Suppressor macrophage (primary cell): Measurements from ENCODE around the gene ZBTB20.
"Not testable (repeated sequence)": the region's sequence is repeated elsewhere in the genome, so short reads cannot be mapped to it uniquely, and the experiment has no call there.

ENCODE experiments used
- DNase-seq, 4 experiments: peaks; one replicate each; pipeline ENCODE4 v3.0.0-alpha.2; 2020 to 2022
- total RNA-seq, 17 experiments: gene quantifications; one replicate each; lab custom pipeline; 2026; ENCODE audit warnings: mixed read lengths in 6 of 17, inconsistent platforms in 3 of 17; lab: John Stamatoyannopoulos, UW

Gene ZBTB20
- total RNA-seq: 4.0 to 20.2 (median 11.8) reads per million in 17 experiments

GRCh38 chr3:115146418-115147328 is at the start of gene ZBTB20:
TSS of gene ZBTB20 (minus strand) at chr3:115147288.
- DNase-seq: peak; percentile 62 to 84 (median 73)

GRCh38 chr3:115194476-115194875 is 47.4 kb upstream of the ZBTB20 start:
- DNase-seq: no peak

- DNase-seq: no peak
Measured at GRCh38 chr3:115190747-115191146, 43.7 kb upstream of the ZBTB20 start.

- DNase-seq: peak in 1 of 4 experiments; percentile 7
Measured at GRCh38 chr3:115187149-115187757, 40.2 kb upstream of the ZBTB20 start.

GRCh38 chr3:115186351-115187148 is 39.5 kb upstream of the ZBTB20 start:
- no peak for DNase-seq

- not testable (repeated sequence) for DNase-seq
Measured at GRCh38 chr3:115184859-115185572, 37.9 kb upstream of the ZBTB20 start.

- not testable (repeated sequence) for DNase-seq
Measured at GRCh38 chr3:115178930-115179329, 31.8 kb upstream of the ZBTB20 start.

- peak in 2 of 4 experiments; percentile 14 to 28 for DNase-seq
Measured at GRCh38 chr3:115169808-115170207, 22.7 kb upstream of the ZBTB20 start.

- DNase-seq: no peak
Measured at GRCh38 chr3:115165701-115166100, 18.6 kb upstream of the ZBTB20 start.

- no peak for DNase-seq
Measured at GRCh38 chr3:115165266-115165665, 18.2 kb upstream of the ZBTB20 start.

- DNase-seq: no peak
Measured at GRCh38 chr3:115164374-115165221, 17.5 kb upstream of the ZBTB20 start.

- DNase-seq: no peak
Measured at GRCh38 chr3:115162759-115163158, 15.7 kb upstream of the ZBTB20 start.

GRCh38 chr3:115161866-115162265 is 14.8 kb upstream of the ZBTB20 start:
- no peak for DNase-seq

GRCh38 chr3:115161168-115161834 is 14.2 kb upstream of the ZBTB20 start:
- DNase-seq: no peak

GRCh38 chr3:115160295-115160694 is 13.2 kb upstream of the ZBTB20 start:
- DNase-seq: no peak

GRCh38 chr3:115156046-115156654 is 9.1 kb upstream of the ZBTB20 start:
- no peak for DNase-seq

- no peak for DNase-seq
Measured at GRCh38 chr3:115154611-115155010, 7.5 kb upstream of the ZBTB20 start.

- no peak for DNase-seq
Measured at GRCh38 chr3:115151921-115152320, 4.8 kb upstream of the ZBTB20 start.

GRCh38 chr3:115148142-115148790 is 1.2 kb upstream of the ZBTB20 start:
- peak in 3 of 4 experiments; percentile 1 to 3 (median 1) for DNase-seq
